ENCODE results near the gene HCN3. TPM values are rescaled to one million over a fixed set of nuclear protein-coding genes. Genes with fewer than 3 reads are reported as not detected.

Gene HCN3
- total RNA-seq, 1 donor from 2014 or later, result 7.3 TPM

GRCh38 chr1:155323729-155324036 lies 46.4 kb downstream of the HCN3 start:
- Mint-ChIP-seq H3K4me3 (ENCODE audit: unreplicated experiment) (peak overlapping the region; percentile 95), H3K4me1 (ENCODE audit: unreplicated experiment) (peaks cover 39% of the 10 kb centered on the region), H3K9me3 (ENCODE audit: unreplicated experiment) (no peaks in the 10 kb centered on the region), H3K27me3 (ENCODE audit: unreplicated experiment) (peaks cover 10% of the 10 kb centered on the region), H3K27ac (ENCODE audit: unreplicated experiment) (peak overlapping the region; percentile 30), H3K36me3 (ENCODE audit: low read depth, unreplicated experiment) (peaks cover 16% of the 10 kb centered on the region)
- DNase-seq (ENCODE audit: low spot score), result peak; percentile 84
- TF ChIP-seq CTCF (IDR thresholded peaks at IDR 0.05; ENCODE audit: unreplicated experiment), result no peak

- Mint-ChIP-seq H3K4me1 (ENCODE audit: unreplicated experiment) (peaks cover 34% of the 10 kb centered on the region), H3K27ac (ENCODE audit: unreplicated experiment) (peak overlapping the region; percentile 30), H3K36me3 (ENCODE audit: low read depth, unreplicated experiment) (peaks cover 11% of the 10 kb centered on the region), H3K4me3 (ENCODE audit: unreplicated experiment) (peak overlapping the region; percentile 95), H3K27me3 (ENCODE audit: unreplicated experiment) (peaks cover 10% of the 10 kb centered on the region), H3K9me3 (ENCODE audit: unreplicated experiment) (no peaks in the 10 kb centered on the region)
- DNase-seq (ENCODE audit: low spot score), result peak; percentile 84
- no peak for TF ChIP-seq CTCF (IDR thresholded peaks at IDR 0.05; ENCODE audit: unreplicated experiment)
These were observed 46.9 kb downstream of the HCN3 start for GRCh38 chr1:155324037-155324716.

- Mint-ChIP-seq H3K36me3 (ENCODE audit: low read depth, unreplicated experiment) (peaks cover 11% of the 10 kb centered on the region), H3K4me3 (ENCODE audit: unreplicated experiment) (peak overlapping the region; percentile 95), H3K27me3 (ENCODE audit: unreplicated experiment) (peaks cover 10% of the 10 kb centered on the region), H3K9me3 (ENCODE audit: unreplicated experiment) (no peaks in the 10 kb centered on the region), H3K4me1 (ENCODE audit: unreplicated experiment) (peaks cover 26% of the 10 kb centered on the region), H3K27ac (ENCODE audit: unreplicated experiment) (no peak overlapping the region)
- TF ChIP-seq CTCF (IDR thresholded peaks at IDR 0.05; ENCODE audit: unreplicated experiment), result no peak
- peak; percentile 63 for DNase-seq (ENCODE audit: low spot score)
These were observed 47.7 kb downstream of the HCN3 start for GRCh38 chr1:155324717-155325602.

GRCh38 chr1:155325603-155325893 lies 48.3 kb downstream of the HCN3 start:
- Mint-ChIP-seq H3K4me1 (ENCODE audit: unreplicated experiment) (peaks cover 20% of the 10 kb centered on the region), H3K4me3 (ENCODE audit: unreplicated experiment) (peak overlapping the region; percentile 87), H3K27ac (ENCODE audit: unreplicated experiment) (peak overlapping the region; percentile 36), H3K9me3 (ENCODE audit: unreplicated experiment) (no peaks in the 10 kb centered on the region), H3K36me3 (ENCODE audit: low read depth, unreplicated experiment) (peaks cover 14% of the 10 kb centered on the region), H3K27me3 (ENCODE audit: unreplicated experiment) (peaks cover 10% of the 10 kb centered on the region)
- no peak for TF ChIP-seq CTCF (IDR thresholded peaks at IDR 0.05; ENCODE audit: unreplicated experiment)
- no peak for DNase-seq (ENCODE audit: low spot score)

- peaks cover 19% of the 10 kb centered on the region for H3K36me3 Mint-ChIP-seq (ENCODE audit: low read depth, unreplicated experiment)
- H3K27ac Mint-ChIP-seq (ENCODE audit: unreplicated experiment), result peak overlapping the region; percentile 36
- peaks cover 19% of the 10 kb centered on the region for H3K4me1 Mint-ChIP-seq (ENCODE audit: unreplicated experiment)
- DNase-seq (ENCODE audit: low spot score), result no peak
- no peak for TF ChIP-seq CTCF (IDR thresholded peaks at IDR 0.05; ENCODE audit: unreplicated experiment)
- peak overlapping the region; percentile 87 for H3K4me3 Mint-ChIP-seq (ENCODE audit: unreplicated experiment)
- peaks cover 10% of the 10 kb centered on the region for H3K27me3 Mint-ChIP-seq (ENCODE audit: unreplicated experiment)
- no peaks in the 10 kb centered on the region for H3K9me3 Mint-ChIP-seq (ENCODE audit: unreplicated experiment)
These were observed 48.8 kb downstream of the HCN3 start for GRCh38 chr1:155326020-155326526.
